ENCODE data around the gene OXA1L. TPM values are rescaled to one million over a fixed set of nuclear protein-coding genes. Genes with fewer than 3 reads are reported as not detected.

OXA1L gene
- total RNA-seq, 1 experiment from 2014 or later = 146 TPM

GRCh38 chr14:22801716-22802115 lies 35.2 kb downstream of the OXA1L start:
- no TSS peak for BruUV-seq (replicated peaks)
- Histone ChIP-seq H3K9ac (ENCODE audit: low read length) (no peak overlapping the region), H3K4me1 (ENCODE audit: insufficient read depth, low read length) (no peaks in the 10 kb centered on the region), H3K36me3 (ENCODE audit: low read depth, low read length) (no peaks in the 10 kb centered on the region), H3K27me3 (ENCODE audit: low read length) (no peaks in the 10 kb centered on the region), H3K79me2 (ENCODE audit: low read length) (no peaks in the 10 kb centered on the region), H3K27ac (ENCODE audit: low read length) (no peak overlapping the region), H3K9me3 (ENCODE audit: low read length) (no peaks in the 10 kb centered on the region), H3K9me2 (replicated peaks; ENCODE audit: low read length) (no peaks in the 10 kb centered on the region), H4K20me1 (ENCODE audit: low read length) (no peaks in the 10 kb centered on the region), H3F3A (ENCODE audit: low read length, unreplicated experiment) (no peaks in the 10 kb centered on the region), H2AFZ (ENCODE audit: low read length) (no peak overlapping the region), H3K4me2 (ENCODE audit: low read length) (no peak overlapping the region), H3K4me3 (ENCODE audit: low read length) (no peak overlapping the region)
- TF ChIP-seq EZH2 (IDR thresholded peaks at IDR 0.05; ENCODE audit: low read length, unreplicated experiment) = no peak
- TF ChIP-seq CTCF (conservative IDR thresholded peaks at IDR 0.05; ENCODE audit: low read depth, low read length) = no peak
- TF ChIP-seq EZH2phosphoT487 (IDR thresholded peaks at IDR 0.05; ENCODE audit: borderline replicate concordance, low read length) = no peak
- DNase-seq (no peak), ATAC-seq (no peak)
- POLR2A ChIA-PET (ENCODE audit: unreplicated experiment) = no interaction called here
- intact Hi-C loops (cut with micrococcal nuclease) = no loop called here
- CTCF ChIA-PET = no interaction called here

- H3K27me3 ChIP-seq (ENCODE audit: low read length) = no peaks in the 10 kb centered on the region
- POLR2A ChIA-PET (ENCODE audit: unreplicated experiment) = no interaction called here
These were observed 36.6 kb downstream of the OXA1L start for GRCh38 chr14:22802860-22803686.

More at GRCh38 chr14:22802860-22803686, 36.6 kb downstream of the OXA1L start:
- Histone ChIP-seq H3K4me3 (ENCODE audit: low read length) (no peak overlapping the region), H3K9me2 (replicated peaks; ENCODE audit: low read length) (no peaks in the 10 kb centered on the region), H2AFZ (ENCODE audit: low read length) (no peak overlapping the region), H4K20me1 (ENCODE audit: low read length) (no peaks in the 10 kb centered on the region), H3K36me3 (ENCODE audit: low read depth, low read length) (no peaks in the 10 kb centered on the region), H3K4me2 (ENCODE audit: low read length) (no peak overlapping the region), H3K27ac (ENCODE audit: low read length) (no peak overlapping the region), H3K4me1 (ENCODE audit: insufficient read depth, low read length) (no peaks in the 10 kb centered on the region), H3F3A (ENCODE audit: low read length, unreplicated experiment) (no peaks in the 10 kb centered on the region), H3K9me3 (ENCODE audit: low read length) (no peaks in the 10 kb centered on the region), H3K9ac (ENCODE audit: low read length) (no peak overlapping the region), H3K79me2 (ENCODE audit: low read length) (no peaks in the 10 kb centered on the region)
- ATAC-seq (no peak), DNase-seq (no peak)
- TF ChIP-seq EZH2 (IDR thresholded peaks at IDR 0.05; ENCODE audit: low read length, unreplicated experiment) (no peak), EZH2phosphoT487 (IDR thresholded peaks at IDR 0.05; ENCODE audit: borderline replicate concordance, low read length) (no peak), CTCF (conservative IDR thresholded peaks at IDR 0.05; ENCODE audit: low read depth, low read length) (no peak)
- intact Hi-C loops (cut with micrococcal nuclease) = no loop called here
- CTCF ChIA-PET = no interaction called here
- BruUV-seq (replicated peaks) = no TSS peak

Measured in PC-3 (cell line).